Smooth muscle cell (in vitro differentiated cells): ENCODE measurements around the gene NUMA1. TPM values are rescaled to one million over a fixed set of nuclear protein-coding genes. Genes with fewer than 3 reads are reported as not detected.

Experiments
- DNase-seq: peaks from one replicate; lab custom pipeline; 2025; ENCODE audit not compliant: unreplicated experiment; lab: John Stamatoyannopoulos, UW
- H2AFZ ChIP-seq: fragments of 200-600 bp; sonication (generic); 2 replicates; pipeline ENCODE4 v1.6.0; 2016; ENCODE audit warnings: antibody characterized with exemption, low read depth, mild to moderate bottlenecking
- H3F3A ChIP-seq: fragments of 200-600 bp; sonication (generic); 2 replicates; pipeline ENCODE4 v1.6.0; 2017; ENCODE audit warnings: antibody characterized with exemption, low read depth
- H3K27ac ChIP-seq: fragments of 200-600 bp; sonication (generic); 2 replicates; pipeline ENCODE4 v1.5.1; 2016; ENCODE audit warnings: low read depth, mild to moderate bottlenecking
- H3K27me3 ChIP-seq: fragments of 200-600 bp; sonication (generic); 2 replicates; pipeline ENCODE4 v1.6.1; 2016; ENCODE audit warnings: low read depth, mild to moderate bottlenecking
- H3K36me3 ChIP-seq: fragments of 200-600 bp; sonication (generic); 2 replicates; pipeline ENCODE4 v1.5.1; 2016; ENCODE audit warnings: low read depth
- H3K4me1 ChIP-seq: fragments of 200-600 bp; sonication (generic); 2 replicates; pipeline ENCODE4 v1.5.1; 2016; ENCODE audit warnings: low read depth
- H3K4me2 ChIP-seq: fragments of 200-600 bp; sonication (generic); 2 replicates; pipeline ENCODE4 v1.6.0; 2016; ENCODE audit warnings: mild to moderate bottlenecking
- H3K4me3 ChIP-seq: fragments of 200-600 bp; sonication (generic); 2 replicates; pipeline ENCODE4 v1.5.1; 2016; ENCODE audit warnings: mild to moderate bottlenecking
- H3K79me2 ChIP-seq: fragments of 200-600 bp; sonication (generic); 2 replicates; pipeline ENCODE4 v1.6.0; 2016; ENCODE audit warnings: low read depth, mild to moderate bottlenecking
- H3K9ac ChIP-seq: fragments of 200-600 bp; sonication (generic); 2 replicates; pipeline ENCODE4 v1.6.0; 2016; ENCODE audit warnings: low read depth
- H3K9me3 ChIP-seq: fragments of 200-600 bp; sonication (generic); replicated peaks from 2 replicates; pipeline ENCODE4 v1.5.1; 2016; ENCODE audit warnings: low read depth
- H4K20me1 ChIP-seq: fragments of 200-600 bp; sonication (generic); 2 replicates; pipeline ENCODE4 v1.6.0; 2016; ENCODE audit warnings: low read depth
- WGBS: methylation state at CpG from one replicate; pipeline ENCODE4 v1.1.7; 2016; ENCODE audit warnings: low lambda C conversion rate; 5-methylcytosine and 5-hydroxymethylcytosine counted together
- polyA plus RNA-seq: library from polyadenylated mRNA; unstranded; fragments of >200 nt; fragmentation: Nextera tagmentation; extraction: Ambion mirVana; gene quantifications from 2 replicates; pipeline ENCODE4 v1.2.1, GENCODE V29; 2016
- total RNA-seq: library from RNA; depleted of rRNA; stranded (reverse); fragments of >200 nt; gene quantifications from 2 replicates; pipeline ENCODE4 v1.2.3, GENCODE V29; 2014
- TF ChIP-seq, protein P1 (sequence below): fragments of 200-600 bp; sonication (generic); IDR thresholded peaks from 2 replicates; pipeline ENCODE4 v1.5.1; 2017; ENCODE audit warnings: borderline replicate concordance, mild to moderate bottlenecking, antibody characterized with exemption; ENCODE audit not compliant: insufficient read depth, poor library complexity, severe bottlenecking

NUMA1 gene
- total and polyA plus RNA-seq, 2 experiments from 2014 or later: 72.4 to 107 TPM

DNA sequence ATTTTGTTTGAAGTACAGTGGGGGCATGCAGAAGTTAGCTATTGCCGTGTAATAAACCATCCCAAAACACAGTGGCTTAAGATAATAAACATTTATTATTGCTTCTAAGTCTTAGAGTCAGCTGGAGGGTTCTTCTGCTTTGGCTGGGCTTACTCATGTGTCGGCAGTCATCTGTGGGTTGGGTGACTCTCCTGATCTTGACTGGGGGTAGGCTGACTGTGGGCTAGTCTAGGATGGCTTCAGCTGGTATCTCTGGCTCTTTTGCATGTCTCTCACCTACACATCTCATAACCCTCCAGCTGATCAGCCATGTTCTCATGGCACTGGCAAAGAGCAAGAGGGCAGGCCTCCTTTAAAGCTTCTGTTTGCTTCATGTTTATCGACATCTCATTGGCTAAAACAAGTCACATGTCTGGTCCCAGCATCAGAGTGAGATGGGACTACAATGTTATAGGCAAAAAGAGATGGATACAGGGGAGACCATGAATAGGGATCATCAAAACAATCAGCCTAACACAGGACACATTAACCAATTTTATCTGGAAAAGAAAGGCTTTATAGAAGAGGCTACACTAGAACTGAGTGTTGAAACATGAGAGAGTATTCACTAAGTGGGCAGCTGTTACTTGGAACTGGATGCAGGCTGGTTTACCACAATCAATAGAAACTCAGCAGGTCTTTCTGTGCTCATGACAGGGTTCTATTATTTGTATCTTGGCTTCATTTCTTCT is 5.4 kb upstream of the NUMA1 start:
- Histone ChIP-seq H4K20me1 (no peaks in the 10 kb centered on the region), H3K27me3 (no peaks in the 10 kb centered on the region), H3K79me2 (no peaks in the 10 kb centered on the region), H3K4me3 (no peak overlapping the region), H3K9me3 (no peaks in the 10 kb centered on the region), H3K36me3 (no peaks in the 10 kb centered on the region), H3K9ac (no peak overlapping the region), H2AFZ (no peak overlapping the region), H3K4me1 (peaks cover 3% of the 10 kb centered on the region), H3K4me2 (no peak overlapping the region), H3K27ac (no peak overlapping the region), H3F3A (no peaks in the 10 kb centered on the region)
- TF ChIP-seq, protein P1, sequence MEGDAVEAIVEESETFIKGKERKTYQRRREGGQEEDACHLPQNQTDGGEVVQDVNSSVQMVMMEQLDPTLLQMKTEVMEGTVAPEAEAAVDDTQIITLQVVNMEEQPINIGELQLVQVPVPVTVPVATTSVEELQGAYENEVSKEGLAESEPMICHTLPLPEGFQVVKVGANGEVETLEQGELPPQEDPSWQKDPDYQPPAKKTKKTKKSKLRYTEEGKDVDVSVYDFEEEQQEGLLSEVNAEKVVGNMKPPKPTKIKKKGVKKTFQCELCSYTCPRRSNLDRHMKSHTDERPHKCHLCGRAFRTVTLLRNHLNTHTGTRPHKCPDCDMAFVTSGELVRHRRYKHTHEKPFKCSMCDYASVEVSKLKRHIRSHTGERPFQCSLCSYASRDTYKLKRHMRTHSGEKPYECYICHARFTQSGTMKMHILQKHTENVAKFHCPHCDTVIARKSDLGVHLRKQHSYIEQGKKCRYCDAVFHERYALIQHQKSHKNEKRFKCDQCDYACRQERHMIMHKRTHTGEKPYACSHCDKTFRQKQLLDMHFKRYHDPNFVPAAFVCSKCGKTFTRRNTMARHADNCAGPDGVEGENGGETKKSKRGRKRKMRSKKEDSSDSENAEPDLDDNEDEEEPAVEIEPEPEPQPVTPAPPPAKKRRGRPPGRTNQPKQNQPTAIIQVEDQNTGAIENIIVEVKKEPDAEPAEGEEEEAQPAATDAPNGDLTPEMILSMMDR: no peak
- WGBS: 59% methylated on average over 3 of the region's 3 CpGs
- no peak for DNase-seq

DNA sequence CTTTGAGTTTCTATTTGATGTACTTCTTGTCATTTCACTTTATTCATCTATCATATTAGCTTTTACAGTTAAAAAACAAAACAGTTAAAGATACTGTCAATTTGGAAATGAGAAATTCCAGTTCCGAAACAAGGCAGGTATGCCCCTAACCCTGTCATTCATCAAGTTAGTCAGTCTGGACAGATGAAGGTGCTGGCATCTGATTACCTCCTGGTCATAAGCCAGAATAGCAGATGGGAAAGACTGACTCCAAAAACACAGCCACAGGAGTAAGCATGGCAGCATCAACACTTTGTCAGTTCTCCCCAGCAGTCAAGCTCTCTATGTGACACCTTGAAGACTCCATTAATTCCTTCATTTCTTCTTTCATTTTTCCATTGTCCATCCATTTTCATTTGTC is 4.6 kb upstream of the NUMA1 start:
- Histone ChIP-seq H3K27me3 (no peaks in the 10 kb centered on the region), H3F3A (no peaks in the 10 kb centered on the region), H3K79me2 (peaks cover under 1% of the 10 kb centered on the region), H3K4me2 (no peak overlapping the region), H3K4me3 (no peak overlapping the region), H2AFZ (no peak overlapping the region), H4K20me1 (no peaks in the 10 kb centered on the region), H3K9me3 (no peaks in the 10 kb centered on the region), H3K27ac (no peak overlapping the region), H3K9ac (no peak overlapping the region), H3K36me3 (no peaks in the 10 kb centered on the region), H3K4me1 (peaks cover 3% of the 10 kb centered on the region)
- TF ChIP-seq, protein P1: no peak
- 85% methylated on average over 1 of the region's 1 CpG for WGBS
- no peak for DNase-seq

DNA sequence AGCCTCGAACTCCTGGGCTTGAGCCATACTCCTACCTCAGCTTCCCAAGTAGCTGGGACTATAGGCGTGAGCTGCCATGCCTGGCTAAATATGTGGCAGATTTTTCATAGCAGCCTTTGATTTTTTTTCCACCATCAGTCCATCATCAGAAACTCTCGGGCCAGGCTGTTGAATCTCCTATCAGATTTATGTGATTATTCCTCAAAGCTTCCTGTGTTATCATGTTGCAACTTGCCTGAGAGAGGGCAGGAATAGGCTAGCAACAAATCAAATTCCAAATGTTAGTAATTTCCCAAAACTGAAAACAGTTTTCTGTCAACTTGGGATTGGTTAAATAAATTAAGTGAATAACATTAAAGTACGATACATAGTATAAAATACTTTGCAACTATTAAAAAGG is 3.7 kb upstream of the NUMA1 start:
- Histone ChIP-seq H3K4me3 (no peak overlapping the region), H3K36me3 (no peaks in the 10 kb centered on the region), H3K27ac (no peak overlapping the region), H3F3A (no peaks in the 10 kb centered on the region), H3K4me1 (peaks cover 3% of the 10 kb centered on the region), H3K79me2 (peaks cover 9% of the 10 kb centered on the region), H3K27me3 (no peaks in the 10 kb centered on the region), H4K20me1 (no peaks in the 10 kb centered on the region), H3K4me2 (no peak overlapping the region), H3K9me3 (no peaks in the 10 kb centered on the region), H3K9ac (no peak overlapping the region), H2AFZ (no peak overlapping the region)
- TF ChIP-seq, protein P1: no peak
- no peak for DNase-seq
- 87% methylated on average over 4 of the region's 4 CpGs for WGBS

DNA sequence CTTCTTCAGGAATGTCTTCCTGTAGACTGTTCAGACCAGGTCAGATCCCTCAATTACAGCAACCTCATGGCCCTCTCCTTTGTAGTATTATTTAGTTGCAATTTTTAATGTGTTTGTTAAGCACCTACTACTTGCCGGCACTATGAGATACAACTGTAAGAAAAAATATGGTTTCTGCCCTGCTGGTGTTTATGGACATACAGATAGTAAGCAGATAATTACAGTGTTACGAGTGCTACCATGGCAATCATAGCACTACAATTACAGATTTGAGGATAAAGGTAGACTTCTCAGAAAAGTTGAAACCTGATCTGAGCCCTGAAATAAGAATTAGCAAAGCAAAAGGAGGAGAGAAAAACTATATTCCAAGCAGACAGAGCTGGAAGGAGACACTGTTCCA is 3.1 kb upstream of the NUMA1 start:
- peak overlapping the region; percentile 36 for H3K27ac ChIP-seq
- H2AFZ ChIP-seq: no peak overlapping the region
- H3K79me2 ChIP-seq: peaks cover 11% of the 10 kb centered on the region
- H3K4me1 ChIP-seq: peaks cover 4% of the 10 kb centered on the region
- H3F3A ChIP-seq: no peaks in the 10 kb centered on the region
- H3K27me3 ChIP-seq: no peaks in the 10 kb centered on the region
- no peak overlapping the region for H3K4me2 ChIP-seq
- TF ChIP-seq, protein P1: no peak
- no peaks in the 10 kb centered on the region for H3K36me3 ChIP-seq
- WGBS: 90% methylated on average over 2 of the region's 2 CpGs
- no peaks in the 10 kb centered on the region for H3K9me3 ChIP-seq
- H3K9ac ChIP-seq: no peak overlapping the region
- H3K4me3 ChIP-seq: no peak overlapping the region
- H4K20me1 ChIP-seq: no peaks in the 10 kb centered on the region
- DNase-seq: no peak
